GM21528 (cell line): ENCODE data around the gene ABHD11.
"Not testable (repeated sequence)": the region's sequence is repeated elsewhere in the genome, so short reads cannot be mapped to it uniquely, and the experiment has no call there.

Experiments used
- ATAC-seq: cut with Tn5 transposase; IDR thresholded peaks from one replicate; pipeline ENCODE4 v1.9.1; 2021; ENCODE audit warnings: mild to moderate bottlenecking, moderate library complexity; ENCODE audit not compliant: unreplicated experiment, low FRiP score

The ABHD11 gene

GRCh38 chr7:73720443-73720842 is 18.2 kb downstream of the ABHD11 start:
- ATAC-seq: not testable (repeated sequence)

DNA sequence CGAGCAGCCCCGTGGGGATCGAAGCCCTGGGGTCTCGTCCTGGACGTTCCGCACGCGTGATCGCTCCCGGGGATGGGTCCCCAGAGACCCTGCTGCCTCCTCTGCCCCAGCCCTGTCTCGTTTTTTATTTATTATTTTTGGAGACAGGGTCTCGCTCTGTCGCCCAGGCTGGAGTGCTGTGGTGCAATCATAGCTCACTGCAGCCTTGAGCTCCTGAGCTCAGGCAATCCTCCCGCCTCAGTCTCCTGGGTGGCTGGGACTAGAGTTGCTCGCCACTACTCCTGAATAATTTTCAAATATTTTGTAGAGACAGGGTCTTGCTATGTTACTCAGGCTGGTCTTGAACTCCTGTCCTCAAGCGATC is 18.8 kb downstream of the ABHD11 start:
- no peak for ATAC-seq

- ATAC-seq: peak; percentile 52
Observed at GRCh38 chr7:73718905-73719805, 19.4 kb downstream of the ABHD11 start, which contains the start of gene STX1A. TSS of gene STX1A (minus strand) at chr7:73719669. CDS start at chr7:73719631, 38 bp downstream.

- ATAC-seq: no peak
Observed at GRCh38 chr7:73718438-73718881, 20.1 kb downstream of the ABHD11 start.

DNA sequence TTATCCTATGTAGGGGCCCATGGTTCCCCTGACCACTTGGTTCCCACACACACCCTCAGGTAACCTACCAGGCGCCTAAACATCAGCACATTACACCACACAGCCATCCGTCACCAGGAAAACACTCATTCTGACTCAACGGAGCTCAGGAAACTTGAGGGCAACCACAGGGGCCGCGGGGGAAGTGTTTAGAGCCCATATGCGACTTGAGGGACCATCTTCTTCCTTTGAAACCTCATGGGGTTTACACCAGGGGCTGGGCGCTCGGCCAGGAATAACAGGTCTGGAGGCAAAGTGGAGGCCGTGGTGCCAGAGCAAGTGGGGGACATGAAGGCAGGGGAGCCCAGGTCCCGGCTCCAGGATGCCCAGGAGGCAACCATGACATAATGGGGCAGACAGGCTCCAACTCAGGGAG is 20.6 kb downstream of the ABHD11 start:
- ATAC-seq: no peak

GRCh38 chr7:73717025-73717807 is 21.4 kb downstream of the ABHD11 start:
- no peak for ATAC-seq

GRCh38 chr7:73716318-73716890 is 22.2 kb downstream of the ABHD11 start:
- ATAC-seq: no peak

DNA sequence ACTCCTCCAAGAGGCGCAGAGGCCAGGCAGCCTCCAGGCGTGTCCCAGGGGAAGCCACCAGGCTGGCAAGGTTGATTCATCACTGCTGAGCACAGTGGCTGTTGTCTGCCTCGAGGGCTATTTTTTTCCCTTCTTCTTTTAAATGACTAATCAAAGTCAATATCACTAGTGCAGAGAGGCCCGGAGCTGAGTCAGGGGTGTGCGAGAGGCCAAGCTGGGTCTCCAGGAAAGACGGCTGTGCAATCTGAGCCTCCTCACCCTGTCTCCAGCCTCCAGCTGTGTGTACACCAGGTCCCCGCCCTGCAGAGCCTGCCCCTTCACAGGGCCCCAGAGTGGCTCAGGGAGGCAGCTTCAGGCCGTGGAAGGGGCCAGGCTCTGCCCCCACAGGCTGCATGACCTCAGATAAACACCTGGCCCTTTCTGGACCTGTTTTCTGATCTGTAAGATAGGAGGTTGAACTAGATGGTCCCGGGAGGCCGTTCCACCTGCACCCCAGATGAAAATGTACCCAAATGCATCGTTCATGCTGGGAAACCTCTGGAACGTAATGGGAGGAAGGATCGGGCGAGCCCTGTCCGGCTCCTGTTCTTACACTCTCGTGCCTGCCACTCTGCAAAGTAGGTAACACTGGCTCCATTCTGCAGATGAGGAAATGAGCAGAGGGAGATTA is 22.8 kb downstream of the ABHD11 start:
- ATAC-seq: no peak

- not testable (repeated sequence) for ATAC-seq
Observed at GRCh38 chr7:73713319-73713718, 25.3 kb downstream of the ABHD11 start.

GRCh38 chr7:73712773-73713172 is 25.8 kb downstream of the ABHD11 start:
- ATAC-seq: no peak

DNA sequence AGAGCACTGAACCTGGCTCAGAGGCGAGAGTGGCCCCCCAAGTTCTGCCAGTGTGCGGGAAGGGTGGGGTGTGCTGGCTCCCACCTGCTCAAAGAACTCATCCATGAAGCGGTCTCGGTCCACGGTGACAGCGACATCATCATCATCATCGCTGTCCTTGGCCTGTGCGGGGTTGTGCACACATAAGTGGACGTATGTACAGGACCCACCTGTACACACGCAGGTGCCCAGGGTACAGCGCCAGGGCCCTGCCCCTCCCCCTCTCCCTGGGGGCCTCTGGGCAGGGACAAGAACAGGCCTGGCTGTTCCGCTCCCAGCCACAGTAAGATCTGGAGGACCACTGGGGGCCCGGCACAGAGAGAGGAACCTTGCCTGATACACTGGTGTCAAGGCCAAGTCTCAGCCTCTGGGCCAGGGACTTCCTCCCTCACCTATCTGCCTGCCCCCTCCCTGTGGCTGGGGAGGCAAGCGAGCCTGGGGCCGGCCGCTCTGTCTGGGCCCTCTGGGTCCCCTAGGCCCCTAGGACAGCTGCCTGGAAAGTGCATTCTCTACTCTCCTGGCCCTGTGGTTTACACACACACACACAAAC is 29.5 kb downstream of the ABHD11 start:
- ATAC-seq: no peak

DNA sequence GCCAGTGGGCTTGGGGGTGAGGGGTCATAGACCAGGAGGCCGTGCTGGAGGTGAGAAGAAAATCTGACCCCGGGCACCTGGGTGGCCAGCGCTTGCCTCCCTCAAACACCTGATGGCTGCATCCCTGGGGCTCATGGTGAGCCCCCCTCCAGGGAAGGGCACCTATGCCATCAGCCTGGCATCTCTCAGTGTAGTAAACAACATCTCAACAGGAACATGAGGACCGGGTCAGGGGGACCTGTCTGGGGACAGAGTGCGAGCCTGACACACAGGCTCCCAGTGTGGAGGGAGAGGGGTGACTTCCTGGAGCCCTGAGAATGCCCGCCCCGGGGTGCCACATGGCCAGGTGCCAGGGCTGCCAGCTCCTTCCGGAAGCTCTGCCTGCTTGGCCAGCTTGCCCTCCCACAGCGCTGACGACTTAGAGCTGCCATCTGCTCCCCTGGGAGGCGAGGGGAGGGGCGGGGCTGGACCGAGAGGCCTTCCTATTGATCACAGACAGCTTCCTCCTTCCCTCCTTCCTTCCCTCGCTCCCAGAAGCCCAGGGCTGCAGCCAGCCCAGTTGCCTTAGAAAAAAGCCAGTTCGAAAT is 31.5 kb downstream of the ABHD11 start:
- ATAC-seq: no peak

DNA sequence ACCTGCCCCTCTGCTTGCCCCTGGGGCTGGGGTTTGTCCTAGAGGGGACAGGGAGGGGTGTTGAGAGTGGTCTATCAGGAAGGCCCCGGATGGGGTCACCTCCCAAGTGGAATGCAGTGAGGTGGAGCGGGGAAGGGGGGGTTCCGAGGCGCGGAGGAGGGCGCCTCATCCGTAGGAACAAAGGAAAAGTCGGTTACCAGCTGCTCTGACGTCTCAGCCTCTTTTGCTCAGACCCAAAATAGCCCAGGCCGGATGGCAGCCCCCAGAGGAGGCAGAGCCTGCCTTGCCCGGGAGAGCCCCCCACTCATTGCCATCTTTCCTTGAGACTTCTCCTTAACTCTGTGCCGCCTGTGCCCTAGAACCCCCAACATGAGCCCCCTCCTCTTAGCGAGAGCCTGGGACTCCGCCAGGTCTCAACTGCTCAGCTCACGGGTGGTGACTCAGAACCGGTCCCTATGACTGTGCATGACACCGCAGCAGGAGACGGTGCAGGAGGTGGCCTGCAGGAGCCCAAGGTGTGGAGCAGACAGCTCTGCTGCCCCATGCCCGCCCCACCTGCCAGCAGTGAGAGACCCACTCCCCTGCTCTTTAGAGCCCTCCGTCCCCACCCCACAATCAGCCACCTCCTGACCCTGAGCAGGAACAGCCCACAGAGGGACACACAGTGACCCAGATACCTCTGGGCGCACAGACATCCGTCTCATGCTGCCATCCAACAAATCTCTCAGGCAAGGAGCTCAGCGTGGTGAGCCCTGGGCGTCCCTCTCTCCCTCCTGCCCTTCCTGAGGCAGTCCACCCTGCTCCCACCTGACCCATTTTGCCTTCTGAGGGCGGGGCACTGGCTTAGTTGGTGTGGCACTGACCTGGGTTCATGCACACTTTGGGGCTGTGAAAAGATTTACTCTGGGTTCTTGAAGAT is 32.2 kb downstream of the ABHD11 start:
- ATAC-seq: no peak

DNA sequence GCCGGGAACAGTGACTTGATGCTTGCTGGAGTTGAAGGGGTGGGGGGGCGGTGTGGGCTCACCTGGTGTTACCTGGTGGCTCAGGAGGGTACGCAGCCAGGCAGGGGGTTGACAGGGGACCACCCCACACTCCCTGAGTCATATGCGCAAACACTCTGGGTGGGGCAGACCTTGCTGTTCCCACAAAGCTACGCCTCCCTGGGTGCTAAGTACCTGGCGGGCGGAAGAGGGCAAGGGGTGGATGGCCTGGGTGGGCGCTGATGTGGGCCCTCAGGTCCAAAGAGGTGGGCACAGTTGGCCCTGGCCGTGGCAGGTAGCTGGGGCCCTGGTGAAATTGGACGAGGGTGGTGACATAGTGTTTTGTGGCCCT is 33.1 kb downstream of the ABHD11 start:
- no peak for ATAC-seq

DNA sequence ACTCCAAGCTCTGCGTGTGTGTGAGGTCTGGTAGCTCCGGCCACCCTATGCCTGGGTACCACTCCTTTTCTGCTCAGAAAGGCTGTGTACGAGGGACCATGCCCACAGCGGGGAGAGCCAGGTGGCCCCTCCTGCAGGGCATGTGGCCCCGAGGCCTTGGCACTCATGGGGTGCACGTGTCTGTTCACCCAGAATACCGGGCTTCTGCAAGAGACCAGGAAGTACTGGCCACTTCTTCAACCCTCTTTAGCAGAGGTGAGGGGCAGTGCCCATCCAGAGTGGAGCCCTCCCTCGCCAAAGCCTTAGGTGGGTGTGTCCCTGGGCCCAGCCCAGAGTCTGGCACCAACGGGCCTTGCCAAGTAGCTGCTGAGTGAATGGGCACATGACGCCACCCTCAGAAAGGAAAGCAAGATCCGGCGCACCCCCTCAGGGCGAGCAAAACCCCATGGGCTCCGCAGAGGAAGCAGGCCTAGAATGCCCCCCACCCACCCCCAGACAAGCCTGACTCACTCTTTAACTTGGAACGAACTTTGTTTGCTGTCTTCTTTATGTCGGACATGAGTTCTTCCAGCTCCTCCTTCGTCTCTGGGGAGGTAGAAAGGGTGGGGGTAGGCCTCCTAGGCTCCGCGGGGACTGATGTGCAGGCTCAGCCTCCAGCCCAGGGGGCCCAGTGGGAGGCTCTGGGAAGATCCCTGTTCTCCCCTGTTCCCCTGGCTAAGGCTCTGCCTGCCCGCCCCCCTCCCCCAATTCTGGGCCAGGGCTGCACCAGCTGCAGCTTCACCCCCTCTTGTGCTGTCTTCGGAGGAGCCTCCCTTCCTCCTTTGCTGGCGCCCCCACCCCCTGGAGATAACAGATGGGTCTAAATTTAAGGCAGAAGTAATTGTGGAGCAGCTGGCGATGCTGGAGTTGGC is 33.7 kb downstream of the ABHD11 start:
- ATAC-seq: no peak

DNA sequence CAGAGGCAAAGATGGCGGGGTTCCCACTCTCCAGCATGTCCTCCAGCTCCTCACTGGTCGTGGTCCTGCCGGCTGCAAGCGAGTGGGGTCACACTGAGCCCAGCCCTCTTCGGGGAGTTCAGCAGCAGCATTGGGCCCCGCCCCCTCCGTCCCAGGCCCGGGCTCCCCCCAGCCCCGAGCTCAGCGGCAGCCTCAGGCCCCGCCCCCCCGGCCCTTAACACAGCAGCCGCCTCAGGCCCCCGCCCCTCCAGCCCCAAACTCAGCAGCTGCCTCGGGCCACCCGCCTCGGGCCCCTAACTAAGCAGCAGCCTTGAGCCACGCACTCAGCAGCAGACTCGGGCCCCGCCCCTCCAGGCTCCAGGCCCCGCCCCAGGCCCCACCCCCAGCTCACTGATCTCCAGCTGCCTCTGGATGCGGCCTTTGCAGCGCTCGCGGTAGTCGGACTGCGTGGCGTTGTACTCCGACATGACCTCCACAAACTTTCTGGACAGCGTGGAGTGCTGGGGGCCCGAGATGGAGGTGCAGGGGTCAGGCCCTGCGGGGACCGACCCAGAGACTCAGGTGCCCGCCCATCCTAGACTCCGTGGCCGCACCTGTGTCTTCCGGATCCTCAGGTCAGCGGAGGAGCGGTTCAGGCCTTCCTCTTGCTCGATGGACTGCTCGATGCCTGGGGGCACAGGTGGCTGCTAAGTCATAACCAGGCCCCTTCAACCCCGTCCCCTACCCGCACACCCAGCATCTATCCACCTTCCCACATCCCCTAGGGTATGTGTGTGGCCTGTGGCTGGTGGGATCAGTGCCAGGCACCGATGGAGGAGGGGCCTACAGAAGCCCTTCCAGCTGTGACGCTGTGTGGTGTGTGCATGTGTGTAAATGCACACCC is 34.6 kb downstream of the ABHD11 start:
- no peak for ATAC-seq

DNA sequence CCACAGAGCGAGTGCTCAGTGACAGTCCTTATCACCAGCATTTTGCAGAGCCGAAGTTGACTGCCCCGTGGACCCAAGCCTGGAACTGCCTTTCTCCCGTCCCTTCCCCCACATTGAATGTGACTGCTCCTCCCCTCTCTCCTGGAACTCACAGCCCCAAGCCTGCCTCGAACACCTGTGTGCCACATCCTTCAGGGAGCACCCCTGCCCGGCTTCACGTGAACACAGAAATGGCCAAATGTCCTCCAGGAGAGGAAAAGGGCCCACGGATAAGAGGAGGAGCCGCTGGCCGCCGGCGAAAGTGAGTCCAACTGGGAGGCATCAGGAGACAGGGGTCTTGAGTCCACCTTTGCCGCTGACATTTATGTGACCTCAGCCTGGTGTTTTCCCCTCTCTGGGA is 35.4 kb downstream of the ABHD11 start:
- ATAC-seq: no peak
